Liver (tissue), 9 donors: ENCODE measurements around the gene RASGRP1. TPM values are rescaled to one million over a fixed set of nuclear protein-coding genes. Genes with fewer than 3 reads are reported as not detected.
A peak's percentile ranks its signal among the peaks of the same experiment; 100 is the strongest.

Experiments used
- DNase-seq: peaks from one replicate; pipeline ENCODE4 v3.0.0-alpha.2; 2017; ENCODE audit warnings: low spot score
- H3K27ac ChIP-seq, 2 donors: one replicate each; pipeline ENCODE4 v1.7.0; 2013; ENCODE audit warnings: inconsistent platforms in 2 of 2, low read length in 2 of 2, control low read depth in 1 of 2, low read depth in 1 of 2, mild to moderate bottlenecking in 1 of 2
- H3K27me3 ChIP-seq, 4 donors: one replicate each; pipeline versions ENCODE4 v1.6.1 to v1.7.0; 2013; ENCODE audit warnings: low read length in 3 of 4, inconsistent platforms in 1 of 4, mild to moderate bottlenecking in 1 of 4, moderate library complexity in 1 of 4; ENCODE audit not compliant: control insufficient read depth in 4 of 4, insufficient read depth in 4 of 4
- H3K36me3 ChIP-seq, 4 donors: one replicate each; pipeline versions ENCODE4 v1.6.1 to v1.7.0; 2013; ENCODE audit warnings: low read length in 3 of 4, mild to moderate bottlenecking in 3 of 4, low read depth in 1 of 4, moderate library complexity in 1 of 4; ENCODE audit not compliant: control insufficient read depth in 4 of 4, insufficient read depth in 3 of 4
- H3K4me1 ChIP-seq, 4 donors: one replicate each; pipeline versions ENCODE4 v1.6.1 to v1.7.0; 2013; ENCODE audit warnings: low read length in 3 of 4, mild to moderate bottlenecking in 3 of 4, moderate library complexity in 1 of 4; ENCODE audit not compliant: control insufficient read depth in 4 of 4, insufficient read depth in 4 of 4
- H3K4me3 ChIP-seq, 3 donors: one replicate each; pipeline versions ENCODE4 v1.6.1 to v1.7.0; 2013; ENCODE audit warnings: low read length in 3 of 3, control low read depth in 1 of 3, low read depth in 1 of 3, mild to moderate bottlenecking in 1 of 3
- H3K9ac ChIP-seq, 2 donors: one replicate each; pipeline ENCODE4 v1.7.0; 2013; ENCODE audit warnings: low read length in 2 of 2, mild to moderate bottlenecking in 2 of 2, moderate library complexity in 2 of 2, control low read depth in 1 of 2, low read depth in 1 of 2
- H3K9me3 ChIP-seq, 4 donors: one replicate each; pipeline versions ENCODE4 v1.6.1 to v1.7.0; 2013; ENCODE audit warnings: low read length in 3 of 4; ENCODE audit not compliant: control insufficient read depth in 4 of 4
- EGR1 ChIP-seq, 2 donors: IDR thresholded peaks; 2 replicates each; pipeline ENCODE4 v1.6.1; 2016 to 2018; ENCODE audit warnings: antibody characterized with exemption in 2 of 2, low read depth in 2 of 2
- GABPA ChIP-seq, 2 donors: IDR thresholded peaks in 1 of 2; conservative IDR thresholded peaks in 1 of 2; 2 replicates each; pipeline ENCODE4 v1.6.1; 2016; ENCODE audit warnings: antibody characterized with exemption in 2 of 2, mild to moderate bottlenecking in 1 of 2, moderate library complexity in 1 of 2
- HNF4A ChIP-seq, 2 donors: conservative IDR thresholded peaks; 2 replicates each; pipeline ENCODE4 v1.6.1; 2016; ENCODE audit warnings: antibody characterized with exemption in 2 of 2, mild to moderate bottlenecking in 2 of 2
- HNF4G ChIP-seq: IDR thresholded peaks from 2 replicates; pipeline ENCODE4 v1.6.1; 2016; ENCODE audit warnings: antibody characterized with exemption
- JUND ChIP-seq, 2 donors: IDR thresholded peaks; 2 replicates each; pipeline ENCODE4 v1.6.1; 2016; ENCODE audit warnings: antibody characterized with exemption in 2 of 2
- RAD21 ChIP-seq, 2 donors: IDR thresholded peaks; 2 replicates each; pipeline ENCODE4 v1.6.1; 2016; ENCODE audit warnings: antibody characterized with exemption in 2 of 2, mild to moderate bottlenecking in 2 of 2
- RXRA ChIP-seq, 2 donors: IDR thresholded peaks; 2 replicates each; pipeline ENCODE4 v1.6.1; 2017 to 2018; ENCODE audit warnings: antibody characterized with exemption in 2 of 2, mild to moderate bottlenecking in 1 of 2
- SP1 ChIP-seq: IDR thresholded peaks from 2 replicates; pipeline ENCODE4 v1.6.1; 2018; ENCODE audit warnings: antibody characterized with exemption, mild to moderate bottlenecking
- TAF1 ChIP-seq: conservative IDR thresholded peaks from 2 replicates; pipeline ENCODE4 v1.6.1; 2016; ENCODE audit warnings: antibody characterized with exemption, mild to moderate bottlenecking
- WGBS: extraction: QIAGEN DNeasy Blood & Tissue Kit; methylation state at CpG from one replicate; pipeline ENCODE4 v1.1.7; 2013; 5-methylcytosine and 5-hydroxymethylcytosine counted together
- polyA plus RNA-seq, 2 donors: library from polyadenylated mRNA; stranded (reverse) in 1 of 2; unstranded in 1 of 2; fragments of 200-250 nt in 1 of 2; fragments of >200 nt in 1 of 2; fragmentation: Nextera tagmentation in 1 of 2; extraction: Ambion mirVana in 1 of 2; gene quantifications; one replicate each; pipeline versions ENCODE4 v1.2.1 to v1.2.3, GENCODE V29; 2013 to 2015
- total RNA-seq, 2 donors: library from RNA; depleted of rRNA; stranded (reverse); fragments of >200 nt; gene quantifications; one replicate each; pipeline ENCODE4 v1.2.3, GENCODE V29; 2014
- TF ChIP-seq, protein P1 (sequence below): IDR thresholded peaks from 2 replicates; pipeline ENCODE4 v1.6.1; 2016; ENCODE audit warnings: antibody characterized with exemption
- TF ChIP-seq, protein P2 (sequence below): IDR thresholded peaks from 2 replicates; pipeline ENCODE4 v1.6.1; 2016; ENCODE audit warnings: antibody characterized with exemption, mild to moderate bottlenecking
- TF ChIP-seq, protein P3 (sequence below): fragments of 150-350 bp; IDR thresholded peaks from 2 replicates; pipeline ENCODE4 v1.5.1; 2017; ENCODE audit warnings: improper control_type of control experiment, low read depth, low read length; ENCODE audit not compliant: missing input control
- TF ChIP-seq, protein P4 (sequence below): IDR thresholded peaks from 2 replicates; pipeline ENCODE4 v1.6.1; 2016; ENCODE audit warnings: antibody characterized with exemption
- donor health status: healthy.
- donor health status: healthy.
- donor health status: healthy.
- donor health status: healthy.
- donor health status: healthy.

The RASGRP1 gene
- total and polyA plus RNA-seq, 4 donors = 0.17 to 0.75 (median 0.47) TPM

DNA sequence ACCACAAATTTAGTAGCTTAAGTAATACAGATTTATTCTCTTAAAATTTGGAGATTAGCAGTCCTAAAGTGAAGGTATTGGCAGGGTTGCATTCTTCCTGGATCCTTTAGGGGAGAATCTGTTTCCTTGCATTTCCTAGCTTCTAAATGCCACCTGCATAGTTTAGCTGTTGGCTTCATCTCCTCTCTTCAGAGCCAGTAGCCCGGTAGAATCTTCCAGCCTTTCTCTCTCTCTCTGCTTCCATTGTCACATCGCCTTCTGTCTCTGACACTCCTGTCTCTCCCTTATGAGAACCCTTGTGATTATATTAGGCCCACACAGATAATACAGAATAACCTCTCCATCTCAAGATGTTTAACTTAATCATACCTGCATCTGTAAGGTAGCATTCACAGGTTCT lies 89.3 kb downstream of the RASGRP1 start:
- Histone ChIP-seq H3K36me3 (peaks cover 0 to 31% (median 10%) of the 10 kb centered on the region in 4 donors), H3K9me3 (no peaks in the 10 kb centered on the region), H3K4me1 (no peaks in the 10 kb centered on the region), H3K9ac (no peak overlapping the region), H3K27me3 (no peaks in the 10 kb centered on the region), H3K4me3 (no peak overlapping the region), H3K27ac (no peak overlapping the region)
- TF ChIP-seq, protein P1, sequence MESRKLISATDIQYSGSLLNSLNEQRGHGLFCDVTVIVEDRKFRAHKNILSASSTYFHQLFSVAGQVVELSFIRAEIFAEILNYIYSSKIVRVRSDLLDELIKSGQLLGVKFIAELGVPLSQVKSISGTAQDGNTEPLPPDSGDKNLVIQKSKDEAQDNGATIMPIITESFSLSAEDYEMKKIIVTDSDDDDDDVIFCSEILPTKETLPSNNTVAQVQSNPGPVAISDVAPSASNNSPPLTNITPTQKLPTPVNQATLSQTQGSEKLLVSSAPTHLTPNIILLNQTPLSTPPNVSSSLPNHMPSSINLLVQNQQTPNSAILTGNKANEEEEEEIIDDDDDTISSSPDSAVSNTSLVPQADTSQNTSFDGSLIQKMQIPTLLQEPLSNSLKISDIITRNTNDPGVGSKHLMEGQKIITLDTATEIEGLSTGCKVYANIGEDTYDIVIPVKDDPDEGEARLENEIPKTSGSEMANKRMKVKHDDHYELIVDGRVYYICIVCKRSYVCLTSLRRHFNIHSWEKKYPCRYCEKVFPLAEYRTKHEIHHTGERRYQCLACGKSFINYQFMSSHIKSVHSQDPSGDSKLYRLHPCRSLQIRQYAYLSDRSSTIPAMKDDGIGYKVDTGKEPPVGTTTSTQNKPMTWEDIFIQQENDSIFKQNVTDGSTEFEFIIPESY = no peak
- TF ChIP-seq EGR1 (IDR thresholded peaks at IDR 0.05; ENCODE audit: low read depth in 2 of 2) = no peak
- TF ChIP-seq, protein P2, sequence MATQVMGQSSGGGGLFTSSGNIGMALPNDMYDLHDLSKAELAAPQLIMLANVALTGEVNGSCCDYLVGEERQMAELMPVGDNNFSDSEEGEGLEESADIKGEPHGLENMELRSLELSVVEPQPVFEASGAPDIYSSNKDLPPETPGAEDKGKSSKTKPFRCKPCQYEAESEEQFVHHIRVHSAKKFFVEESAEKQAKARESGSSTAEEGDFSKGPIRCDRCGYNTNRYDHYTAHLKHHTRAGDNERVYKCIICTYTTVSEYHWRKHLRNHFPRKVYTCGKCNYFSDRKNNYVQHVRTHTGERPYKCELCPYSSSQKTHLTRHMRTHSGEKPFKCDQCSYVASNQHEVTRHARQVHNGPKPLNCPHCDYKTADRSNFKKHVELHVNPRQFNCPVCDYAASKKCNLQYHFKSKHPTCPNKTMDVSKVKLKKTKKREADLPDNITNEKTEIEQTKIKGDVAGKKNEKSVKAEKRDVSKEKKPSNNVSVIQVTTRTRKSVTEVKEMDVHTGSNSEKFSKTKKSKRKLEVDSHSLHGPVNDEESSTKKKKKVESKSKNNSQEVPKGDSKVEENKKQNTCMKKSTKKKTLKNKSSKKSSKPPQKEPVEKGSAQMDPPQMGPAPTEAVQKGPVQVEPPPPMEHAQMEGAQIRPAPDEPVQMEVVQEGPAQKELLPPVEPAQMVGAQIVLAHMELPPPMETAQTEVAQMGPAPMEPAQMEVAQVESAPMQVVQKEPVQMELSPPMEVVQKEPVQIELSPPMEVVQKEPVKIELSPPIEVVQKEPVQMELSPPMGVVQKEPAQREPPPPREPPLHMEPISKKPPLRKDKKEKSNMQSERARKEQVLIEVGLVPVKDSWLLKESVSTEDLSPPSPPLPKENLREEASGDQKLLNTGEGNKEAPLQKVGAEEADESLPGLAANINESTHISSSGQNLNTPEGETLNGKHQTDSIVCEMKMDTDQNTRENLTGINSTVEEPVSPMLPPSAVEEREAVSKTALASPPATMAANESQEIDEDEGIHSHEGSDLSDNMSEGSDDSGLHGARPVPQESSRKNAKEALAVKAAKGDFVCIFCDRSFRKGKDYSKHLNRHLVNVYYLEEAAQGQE = no peak
- TF ChIP-seq, protein P3, sequence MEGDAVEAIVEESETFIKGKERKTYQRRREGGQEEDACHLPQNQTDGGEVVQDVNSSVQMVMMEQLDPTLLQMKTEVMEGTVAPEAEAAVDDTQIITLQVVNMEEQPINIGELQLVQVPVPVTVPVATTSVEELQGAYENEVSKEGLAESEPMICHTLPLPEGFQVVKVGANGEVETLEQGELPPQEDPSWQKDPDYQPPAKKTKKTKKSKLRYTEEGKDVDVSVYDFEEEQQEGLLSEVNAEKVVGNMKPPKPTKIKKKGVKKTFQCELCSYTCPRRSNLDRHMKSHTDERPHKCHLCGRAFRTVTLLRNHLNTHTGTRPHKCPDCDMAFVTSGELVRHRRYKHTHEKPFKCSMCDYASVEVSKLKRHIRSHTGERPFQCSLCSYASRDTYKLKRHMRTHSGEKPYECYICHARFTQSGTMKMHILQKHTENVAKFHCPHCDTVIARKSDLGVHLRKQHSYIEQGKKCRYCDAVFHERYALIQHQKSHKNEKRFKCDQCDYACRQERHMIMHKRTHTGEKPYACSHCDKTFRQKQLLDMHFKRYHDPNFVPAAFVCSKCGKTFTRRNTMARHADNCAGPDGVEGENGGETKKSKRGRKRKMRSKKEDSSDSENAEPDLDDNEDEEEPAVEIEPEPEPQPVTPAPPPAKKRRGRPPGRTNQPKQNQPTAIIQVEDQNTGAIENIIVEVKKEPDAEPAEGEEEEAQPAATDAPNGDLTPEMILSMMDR = no peak
- TF ChIP-seq, protein P4, sequence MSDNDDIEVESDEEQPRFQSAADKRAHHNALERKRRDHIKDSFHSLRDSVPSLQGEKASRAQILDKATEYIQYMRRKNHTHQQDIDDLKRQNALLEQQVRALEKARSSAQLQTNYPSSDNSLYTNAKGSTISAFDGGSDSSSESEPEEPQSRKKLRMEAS = no peak
- no peak for TF ChIP-seq HNF4A (conservative IDR thresholded peaks at IDR 0.05)
- no peak for DNase-seq
- WGBS = 97% methylated on average over 2 of the region's 2 CpGs

DNA sequence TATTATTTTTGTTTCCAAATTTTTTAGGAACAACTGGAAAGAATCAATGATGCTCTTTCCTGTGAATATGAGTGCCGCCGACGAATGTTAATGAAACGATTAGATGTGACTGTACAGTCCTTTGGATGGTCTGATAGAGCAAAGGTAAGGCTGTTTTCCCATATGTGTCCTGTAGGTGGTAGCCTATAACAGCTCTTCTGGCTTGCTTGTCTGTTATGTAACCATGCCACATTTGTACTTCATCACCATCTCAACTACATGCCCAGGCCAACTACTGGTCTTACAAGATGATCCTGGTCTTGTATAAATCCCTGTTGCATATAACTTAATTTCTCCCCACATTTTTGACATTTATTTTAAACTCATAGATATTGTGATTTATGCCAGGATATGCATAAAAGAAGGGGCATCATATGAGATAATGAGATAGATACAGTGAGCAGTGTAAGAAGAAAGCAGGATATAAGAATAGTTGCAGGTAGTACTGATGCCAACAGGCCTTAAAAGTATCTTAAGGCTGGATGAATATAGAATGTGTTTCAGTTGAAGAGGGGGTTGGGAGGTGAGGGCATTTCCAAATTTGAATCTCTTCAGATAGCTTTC lies 90.4 kb downstream of the RASGRP1 start:
- Histone ChIP-seq H3K9me3 (no peaks in the 10 kb centered on the region), H3K36me3 (peaks cover 0 to 34% (median 10%) of the 10 kb centered on the region in 4 donors), H3K27ac (no peak overlapping the region), H3K4me3 (no peak overlapping the region), H3K9ac (no peak overlapping the region), H3K27me3 (no peaks in the 10 kb centered on the region), H3K4me1 (no peaks in the 10 kb centered on the region)
- no peak for DNase-seq
- 58% methylated on average over 4 of the region's 4 CpGs for WGBS
- TF ChIP-seq RAD21 (IDR thresholded peaks at IDR 0.05) (peak; percentile 82 to 86), JUND (IDR thresholded peaks at IDR 0.05) (no peak), EGR1 (IDR thresholded peaks at IDR 0.05; ENCODE audit: low read depth in 2 of 2) (no peak), TAF1 (no peak), SP1 (peak; percentile 12), HNF4G (no peak), HNF4A (conservative IDR thresholded peaks at IDR 0.05) (peak in 1 of 2 donors; percentile 29), GABPA (IDR thresholded peaks at IDR 0.05 in 1 of 2, conservative IDR thresholded peaks at IDR 0.05 in 1 of 2) (no peak), RXRA (IDR thresholded peaks at IDR 0.05) (no peak)
- TF ChIP-seq, protein P3 = peak; percentile 62
- TF ChIP-seq, protein P2 = no peak
- TF ChIP-seq, protein P1 = no peak
- TF ChIP-seq, protein P4 = no peak
